ENCODE measurements around the gene DPEP1.

DNA sequence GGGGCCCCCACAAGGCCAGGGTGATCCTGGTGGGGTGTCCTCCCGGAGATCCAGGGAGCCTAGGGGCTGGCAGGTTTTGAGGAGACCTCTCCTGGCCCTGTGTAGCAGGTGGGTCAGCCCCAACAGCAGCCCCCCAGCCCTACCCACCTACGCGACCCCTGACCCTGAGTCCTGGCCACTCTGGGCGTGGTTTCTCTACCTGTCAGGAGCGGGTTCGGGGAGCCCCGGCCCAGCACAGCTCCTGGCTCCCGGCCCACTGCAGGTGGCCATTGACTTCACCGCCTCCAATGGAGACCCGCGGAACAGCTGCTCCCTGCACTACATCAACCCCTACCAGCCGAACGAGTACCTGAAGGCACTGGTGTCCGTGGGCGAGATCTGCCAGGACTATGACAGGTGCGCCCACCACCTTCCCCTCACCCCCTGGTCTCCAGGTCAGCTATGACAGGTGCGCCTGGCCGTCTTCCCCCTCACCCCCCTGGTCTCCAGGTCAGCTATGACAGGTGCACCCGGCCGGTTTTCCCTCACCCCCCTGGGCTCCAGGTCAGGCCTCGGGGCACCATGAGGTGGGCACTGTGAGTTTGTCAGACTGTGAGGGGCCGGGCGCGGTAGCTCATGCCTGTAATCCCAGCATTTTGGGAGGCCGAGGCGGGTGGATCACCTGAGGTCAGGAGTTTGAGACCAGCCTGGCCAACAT, 24.9 kb upstream of the DPEP1 start:
- no peak for TF ChIP-seq FOXK2 (IDR thresholded peaks at IDR 0.05)
- TF ChIP-seq FOXA1 (IDR thresholded peaks at IDR 0.05): no peak
- no peak for TF ChIP-seq ARNT (IDR thresholded peaks at IDR 0.05)
- no peak for TF ChIP-seq SUZ12 (IDR thresholded peaks at IDR 0.05)
- TF ChIP-seq TARDBP (IDR thresholded peaks at IDR 0.05): no peak
- no peak for TF ChIP-seq NFRKB (IDR thresholded peaks at IDR 0.05)
